GM23248 (cell line): ENCODE data around the gene NEMP2. TPM values are rescaled to one million over a fixed set of nuclear protein-coding genes. Genes with fewer than 3 reads are reported as not detected.

Experiments used
- DNase-seq: peaks from one replicate; pipeline ENCODE4 v3.0.0-alpha.2; 2015
- H2AFZ ChIP-seq: fragments of 200-600 bp; sonication (generic); 2 replicates; pipeline ENCODE4 v1.6.1; 2016; ENCODE audit warnings: antibody characterized with exemption
- H3F3A ChIP-seq: fragments of 200-600 bp; sonication (generic); 2 replicates; pipeline ENCODE4 v1.6.1; 2016; ENCODE audit warnings: mild to moderate bottlenecking, antibody characterized with exemption, mixed run types; ENCODE audit not compliant: insufficient read depth
- H3K27ac ChIP-seq: fragments of 200-600 bp; sonication (generic); 2 replicates; pipeline ENCODE4 v1.5.1; 2016; ENCODE audit warnings: mild to moderate bottlenecking
- H3K27me3 ChIP-seq: fragments of 200-600 bp; sonication (generic); replicated peaks from 2 replicates; pipeline ENCODE4 v1.6.1; 2016; ENCODE audit warnings: mild to moderate bottlenecking; ENCODE audit not compliant: insufficient read depth
- H3K36me3 ChIP-seq: fragments of 200-600 bp; sonication (generic); 2 replicates; pipeline ENCODE4 v1.6.1; 2016; ENCODE audit warnings: low read depth, mild to moderate bottlenecking
- H3K4me1 ChIP-seq: fragments of 200-600 bp; sonication (generic); 2 replicates; pipeline ENCODE4 v1.6.1; 2016; ENCODE audit warnings: mild to moderate bottlenecking; ENCODE audit not compliant: insufficient read depth
- H3K4me2 ChIP-seq: fragments of 200-600 bp; sonication (generic); one replicate; pipeline ENCODE4 v1.6.1; 2016; ENCODE audit warnings: mild to moderate bottlenecking; ENCODE audit not compliant: unreplicated experiment
- H3K4me3 ChIP-seq: fragments of 200-600 bp; sonication (generic); 2 replicates; pipeline ENCODE4 v1.5.1; 2016; ENCODE audit warnings: mild to moderate bottlenecking
- H3K79me2 ChIP-seq: fragments of 200-600 bp; sonication (generic); 2 replicates; pipeline ENCODE4 v1.6.1; 2016; ENCODE audit warnings: mild to moderate bottlenecking; ENCODE audit not compliant: insufficient read depth
- H3K9ac ChIP-seq: fragments of 200-600 bp; sonication (generic); 2 replicates; pipeline ENCODE4 v1.6.1; 2016; ENCODE audit warnings: mild to moderate bottlenecking
- H3K9me2 ChIP-seq: fragments of 200-600 bp; sonication (generic); 2 replicates; pipeline ENCODE4 v1.6.1; 2016; ENCODE audit warnings: mixed run types, mild to moderate bottlenecking, moderate library complexity; ENCODE audit not compliant: insufficient read depth
- H3K9me3 ChIP-seq: fragments of 200-600 bp; sonication (generic); one replicate; pipeline ENCODE4 v1.6.1; 2017; ENCODE audit warnings: low read depth
- H4K20me1 ChIP-seq: fragments of 200-600 bp; sonication (generic); 2 replicates; pipeline ENCODE4 v1.6.0; 2016; ENCODE audit not compliant: insufficient read depth
- EZH2 ChIP-seq: fragments of 200-600 bp; sonication (generic); IDR thresholded peaks from 2 replicates; pipeline ENCODE4 v1.6.1; 2018; ENCODE audit warnings: antibody characterized with exemption, mild to moderate bottlenecking; ENCODE audit not compliant: insufficient read depth, poor library complexity, severe bottlenecking
- EZH2phosphoT487 ChIP-seq: fragments of 200-600 bp; sonication (generic); IDR thresholded peaks from 2 replicates; pipeline ENCODE4 v1.6.1; 2018; ENCODE audit warnings: antibody characterized with exemption, moderate library complexity, mild to moderate bottlenecking, low read depth; ENCODE audit not compliant: insufficient read depth
- WGBS, 2 experiments: methylation state at CpG; one replicate each; pipeline ENCODE4 v1.1.6; 2015 to 2017; ENCODE audit warnings: low lambda C conversion rate in 2 of 2, low coverage in 1 of 2; ENCODE audit errors: missing lambda C conversion rate in 2 of 2; 5-methylcytosine and 5-hydroxymethylcytosine counted together
- in situ Hi-C: fragments of 300-500 bp; cut with MboI; formaldehyde crosslinking; loops from 2 replicates; pipeline ENCODE4 v1.15.0; 2020
- polyA plus RNA-seq: library from polyadenylated mRNA; unstranded; fragments of >200 nt; fragmentation: Nextera tagmentation; extraction: Ambion mirVana; gene quantifications from 2 replicates; pipeline ENCODE4 v1.2.1, GENCODE V29; 2016
- total RNA-seq: library from RNA; depleted of rRNA; stranded (reverse); fragments of >200 nt; shearing (Covaris generic); gene quantifications from 2 replicates; pipeline ENCODE4 v1.2.3, GENCODE V29; 2014

NEMP2 gene
- total and polyA plus RNA-seq, 2 experiments from 2014 or later, result 2.7 to 3.8 TPM

DNA sequence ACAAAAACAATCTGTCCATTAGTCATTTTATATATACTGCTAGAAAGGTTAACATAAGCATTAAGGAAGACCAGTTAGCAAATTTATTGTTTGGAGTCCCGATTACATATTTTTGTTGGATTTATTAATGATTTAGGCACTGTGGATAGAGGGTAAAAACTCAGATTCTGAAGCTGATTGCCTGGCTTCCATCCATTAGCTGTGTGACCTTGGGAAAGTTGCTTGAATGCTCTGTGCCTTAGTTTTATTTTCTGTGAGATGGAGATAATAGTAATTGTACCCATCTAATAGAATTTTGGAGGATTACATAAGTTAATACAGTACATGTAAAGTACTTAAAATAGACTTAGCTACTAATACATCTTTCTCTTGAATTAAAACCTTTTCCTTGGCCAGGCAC lies 36.3 kb upstream of the NEMP2 start:
- no peaks in the 10 kb centered on the region for H3K27me3 ChIP-seq

DNA sequence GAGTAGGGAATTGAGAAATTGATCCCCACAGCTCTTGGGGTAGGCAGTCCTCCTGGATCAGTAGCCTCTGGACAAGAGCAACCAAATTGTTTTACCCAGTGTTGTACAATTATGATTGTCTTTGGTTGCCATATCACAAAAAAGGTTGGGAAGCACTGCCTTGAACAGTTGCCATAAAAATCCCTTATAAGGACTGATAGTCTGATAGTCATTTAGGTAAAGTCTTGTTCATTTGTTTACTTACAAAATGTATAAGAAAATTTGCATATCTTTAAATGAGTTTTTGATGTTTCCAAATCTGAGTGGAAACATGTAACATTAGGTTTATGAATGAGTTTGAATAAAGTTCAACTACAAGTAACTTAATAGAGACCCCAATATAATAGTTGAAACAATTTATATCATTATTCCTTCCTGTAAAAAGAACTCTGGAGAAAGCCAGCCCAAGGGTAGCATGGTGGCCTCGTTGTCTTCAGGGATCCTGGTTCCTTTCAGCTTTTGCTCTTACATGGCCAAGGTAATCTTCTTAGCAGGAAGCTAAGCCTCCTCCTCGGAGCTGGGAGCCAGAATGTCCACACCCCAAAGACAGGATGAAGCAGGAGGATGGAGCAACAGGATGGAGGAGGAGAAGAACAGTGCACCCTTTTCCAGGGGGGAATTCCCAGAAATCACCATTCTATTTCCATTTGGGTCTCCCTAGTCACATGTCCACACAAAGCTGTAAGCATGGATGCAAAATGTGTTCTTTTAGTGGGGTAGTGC lies 35.7 kb upstream of the NEMP2 start:
- Histone ChIP-seq H3K27me3 (no peaks in the 10 kb centered on the region), H3K9me2 (no peaks in the 10 kb centered on the region), H3F3A (no peaks in the 10 kb centered on the region), H3K4me1 (peaks cover 6% of the 10 kb centered on the region; the same call in 1 of the 2 replicates), H2AFZ (no peak overlapping the region), H3K9me3 (no peaks in the 10 kb centered on the region), H3K9ac (no peak overlapping the region), H3K4me2 (no peak overlapping the region), H3K79me2 (no peaks in the 10 kb centered on the region), H3K36me3 (no peaks in the 10 kb centered on the region), H3K4me3 (no peak overlapping the region), H4K20me1 (no peaks in the 10 kb centered on the region), H3K27ac (no peak overlapping the region)
- in situ Hi-C loops, result no loop called here
- no peak for TF ChIP-seq EZH2
- TF ChIP-seq EZH2phosphoT487, result no peak
- WGBS, 2 experiments, result 66 to 76% methylated on average over 2 of the region's 2 CpGs
- DNase-seq, result no peak

More for the DNA sequence above, 36.3 kb upstream of the NEMP2 start:
- Histone ChIP-seq H3K4me3 (no peak overlapping the region), H3F3A (no peaks in the 10 kb centered on the region), H3K27ac (no peak overlapping the region), H3K9me3 (no peaks in the 10 kb centered on the region), H4K20me1 (no peaks in the 10 kb centered on the region), H3K9ac (no peak overlapping the region), H2AFZ (no peak overlapping the region), H3K4me2 (no peak overlapping the region), H3K79me2 (no peaks in the 10 kb centered on the region), H3K36me3 (no peaks in the 10 kb centered on the region), H3K9me2 (no peaks in the 10 kb centered on the region), H3K4me1 (peaks cover 6% of the 10 kb centered on the region; the same call in 1 of the 2 replicates)
- no peak for TF ChIP-seq EZH2phosphoT487
- TF ChIP-seq EZH2, result no peak
- in situ Hi-C loops, result no loop called here
- 96 to 100% methylated on average over 1 of the region's 1 CpG for WGBS, 2 experiments
- DNase-seq, result no peak

GRCh38 chr2:190564838-190565237 lies 30.3 kb upstream of the NEMP2 start:
- no peak for DNase-seq
- no peak overlapping the region for H3K4me2 ChIP-seq
- WGBS, 2 experiments, result 72 to 76% methylated on average over 2 of the region's 2 CpGs
- H3K27ac ChIP-seq, result no peak overlapping the region
- H3K79me2 ChIP-seq, result no peaks in the 10 kb centered on the region
- H3K4me1 ChIP-seq, result no peaks in the 10 kb centered on the region
- H3K9me2 ChIP-seq, result no peaks in the 10 kb centered on the region
- no peaks in the 10 kb centered on the region for H3K27me3 ChIP-seq
- no peak overlapping the region for H2AFZ ChIP-seq
- no peaks in the 10 kb centered on the region for H3K36me3 ChIP-seq
- H3F3A ChIP-seq, result no peaks in the 10 kb centered on the region
- H3K9me3 ChIP-seq, result no peaks in the 10 kb centered on the region
- TF ChIP-seq EZH2phosphoT487 (no peak), EZH2 (no peak)
- no peak overlapping the region for H3K9ac ChIP-seq
- in situ Hi-C loops, result no loop called here
- H3K4me3 ChIP-seq, result no peak overlapping the region
- H4K20me1 ChIP-seq, result no peaks in the 10 kb centered on the region

GRCh38 chr2:190563646-190564045 lies 29.1 kb upstream of the NEMP2 start:
- Histone ChIP-seq H3K36me3 (no peaks in the 10 kb centered on the region), H2AFZ (no peak overlapping the region), H3K27ac (no peak overlapping the region), H3K4me3 (no peak overlapping the region), H3K9me2 (no peaks in the 10 kb centered on the region), H3K4me2 (no peak overlapping the region), H3K27me3 (no peaks in the 10 kb centered on the region), H3K79me2 (no peaks in the 10 kb centered on the region), H3K9me3 (no peaks in the 10 kb centered on the region), H3K4me1 (no peaks in the 10 kb centered on the region), H4K20me1 (no peaks in the 10 kb centered on the region), H3F3A (no peaks in the 10 kb centered on the region), H3K9ac (no peak overlapping the region)
- WGBS, 2 experiments, result 43 to 49% methylated on average over 2 of the region's 2 CpGs
- in situ Hi-C loops, result no loop called here
- TF ChIP-seq EZH2phosphoT487 (no peak), EZH2 (no peak)
- DNase-seq, result no peak

DNA sequence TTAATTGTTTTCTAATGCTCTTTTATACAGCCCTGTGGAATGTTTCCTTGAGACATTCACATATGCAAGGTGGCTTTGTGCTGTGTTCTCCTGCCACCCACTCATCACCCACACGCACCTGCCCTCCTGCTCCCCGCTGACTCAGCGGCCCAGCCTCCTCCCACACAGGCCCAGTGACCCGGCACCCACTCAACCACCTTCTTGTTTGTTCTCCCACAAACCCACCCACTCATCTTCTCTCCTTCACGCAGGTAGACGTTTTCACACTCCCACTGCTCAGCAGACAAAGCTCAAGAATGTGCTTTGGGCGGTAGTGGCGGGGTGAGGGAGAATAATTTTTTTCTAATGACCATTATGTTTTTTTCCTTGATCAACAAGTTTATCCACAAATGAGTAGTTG lies 28.6 kb upstream of the NEMP2 start:
- H3K9ac ChIP-seq, result no peak overlapping the region
- H3K4me3 ChIP-seq, result no peak overlapping the region
- DNase-seq, result no peak
- in situ Hi-C loops, result no loop called here
- H3K4me1 ChIP-seq, result no peaks in the 10 kb centered on the region
- H3K36me3 ChIP-seq, result no peaks in the 10 kb centered on the region
- no peaks in the 10 kb centered on the region for H3K27me3 ChIP-seq
- no peaks in the 10 kb centered on the region for H3K9me3 ChIP-seq
- H3K27ac ChIP-seq, result no peak overlapping the region
- no peak overlapping the region for H2AFZ ChIP-seq
- no peaks in the 10 kb centered on the region for H3F3A ChIP-seq
- H3K79me2 ChIP-seq, result no peaks in the 10 kb centered on the region
- H3K4me2 ChIP-seq, result no peak overlapping the region
- H4K20me1 ChIP-seq, result no peaks in the 10 kb centered on the region
- no peaks in the 10 kb centered on the region for H3K9me2 ChIP-seq
- WGBS, 2 experiments, result 97 to 98% methylated on average over 8 of the region's 8 CpGs
- TF ChIP-seq EZH2 (no peak), EZH2phosphoT487 (no peak)
